ENCODE measurements around the gene LEPR.

- TF ChIP-seq, protein P1, sequence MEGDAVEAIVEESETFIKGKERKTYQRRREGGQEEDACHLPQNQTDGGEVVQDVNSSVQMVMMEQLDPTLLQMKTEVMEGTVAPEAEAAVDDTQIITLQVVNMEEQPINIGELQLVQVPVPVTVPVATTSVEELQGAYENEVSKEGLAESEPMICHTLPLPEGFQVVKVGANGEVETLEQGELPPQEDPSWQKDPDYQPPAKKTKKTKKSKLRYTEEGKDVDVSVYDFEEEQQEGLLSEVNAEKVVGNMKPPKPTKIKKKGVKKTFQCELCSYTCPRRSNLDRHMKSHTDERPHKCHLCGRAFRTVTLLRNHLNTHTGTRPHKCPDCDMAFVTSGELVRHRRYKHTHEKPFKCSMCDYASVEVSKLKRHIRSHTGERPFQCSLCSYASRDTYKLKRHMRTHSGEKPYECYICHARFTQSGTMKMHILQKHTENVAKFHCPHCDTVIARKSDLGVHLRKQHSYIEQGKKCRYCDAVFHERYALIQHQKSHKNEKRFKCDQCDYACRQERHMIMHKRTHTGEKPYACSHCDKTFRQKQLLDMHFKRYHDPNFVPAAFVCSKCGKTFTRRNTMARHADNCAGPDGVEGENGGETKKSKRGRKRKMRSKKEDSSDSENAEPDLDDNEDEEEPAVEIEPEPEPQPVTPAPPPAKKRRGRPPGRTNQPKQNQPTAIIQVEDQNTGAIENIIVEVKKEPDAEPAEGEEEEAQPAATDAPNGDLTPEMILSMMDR (conservative IDR thresholded peaks at IDR 0.05; ENCODE audit: low read depth, low read length), result no peak
- TF ChIP-seq EZH2 (IDR thresholded peaks at IDR 0.05; ENCODE audit: borderline replicate concordance, low read depth, low read length, poor library complexity, severe bottlenecking), result no peak
These were observed 22.0 kb downstream of the LEPR start for GRCh38 chr1:65442442-65442841.

Data from A673 (cell line).